ENCODE measurements around the gene GPC3.

- TF ChIP-seq EHMT2 (IDR thresholded peaks at IDR 0.05; ENCODE audit: low read depth) (no peak), CEBPB (IDR thresholded peaks at IDR 0.05) (no peak), RCOR1 (IDR thresholded peaks at IDR 0.05; ENCODE audit: low read depth, low read length) (no peak), CTCF (IDR thresholded peaks at IDR 0.05) (no peak), HMGXB4 (CRISPR knock-in tag; IDR thresholded peaks at IDR 0.05; ENCODE audit: borderline replicate concordance) (no peak), RFX5 (IDR thresholded peaks at IDR 0.05) (no peak), USF2 (IDR thresholded peaks at IDR 0.05) (no peak), CBX8 (IDR thresholded peaks at IDR 0.05) (no peak), MYC (IDR thresholded peaks at IDR 0.05; ENCODE audit: borderline replicate concordance, low read length) (no peak)
Observed at GRCh38 chrX:133640161-133641015, 345.0 kb downstream of the GPC3 start.
